ENCODE results near the gene DEFB121. TPM values are rescaled to one million over a fixed set of nuclear protein-coding genes. Genes with fewer than 3 reads are reported as not detected.
"Not testable (repeated sequence)": the region's sequence is repeated elsewhere in the genome, so short reads cannot be mapped to it uniquely, and the experiment has no call there.

DEFB121 gene
- total RNA-seq, 1 experiment from 2014 or later = not detected

DNA sequence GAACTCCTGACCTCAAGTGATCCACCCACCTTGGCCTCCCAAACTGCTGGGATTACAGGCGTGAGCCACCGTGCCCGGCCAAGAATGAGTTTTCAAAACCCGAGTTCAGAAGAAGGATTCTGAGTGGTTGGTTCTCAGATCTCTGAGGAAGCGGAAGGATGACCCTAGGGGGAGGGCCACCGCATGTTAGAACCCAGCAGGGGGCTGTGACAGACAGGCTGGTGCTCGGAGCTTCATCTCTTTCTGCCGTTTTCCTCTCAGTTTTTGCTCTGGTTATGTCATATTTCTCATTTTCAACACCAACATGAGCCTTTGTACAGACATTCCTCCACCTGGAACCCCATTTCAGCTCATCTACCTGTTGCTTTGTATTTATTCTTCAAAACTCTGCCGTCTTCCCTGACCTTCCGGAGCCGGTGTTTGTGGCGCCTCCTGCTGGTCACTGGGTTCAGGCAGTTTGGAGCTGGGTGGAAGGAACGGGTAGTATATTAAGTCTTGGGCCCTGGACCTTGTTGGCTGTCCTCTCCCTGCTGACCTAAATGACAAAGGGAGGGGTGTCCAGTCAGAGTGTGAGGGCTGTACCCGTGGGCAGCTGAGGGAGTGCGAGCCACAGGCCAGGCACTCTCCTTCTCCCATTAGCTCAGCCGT lies 34.1 kb upstream of the DEFB121 start, which contains the start of gene DEFB123:
Gene DEFB123, plus strand, starts transcription at position 621 of the 648 bp plus-strand sequence. CDS start 67 bp downstream, outside the sequence.
- Histone ChIP-seq H3K27me3 (ENCODE audit: low read length) (peaks cover 56% of the 10 kb centered on the region), H3K79me2 (ENCODE audit: low read length) (no peaks in the 10 kb centered on the region), H4K20me1 (ENCODE audit: low read length) (no peaks in the 10 kb centered on the region), H3K4me2 (ENCODE audit: low read length) (no peak within 1 kb of the TSS), H3K4me1 (ENCODE audit: insufficient read depth, low read length) (no peaks in the 10 kb centered on the region), H3K4me3 (ENCODE audit: low read length) (no peak within 1 kb of the TSS), H3K9ac (ENCODE audit: low read length) (no peak within 1 kb of the TSS), H3K27ac (ENCODE audit: low read length) (no peak within 1 kb of the TSS), H3K36me3 (ENCODE audit: low read depth, low read length) (no peaks in the 10 kb centered on the region), H3F3A (ENCODE audit: low read length, unreplicated experiment) (no peaks in the 10 kb centered on the region), H3K9me2 (replicated peaks; ENCODE audit: low read length) (no peaks in the 10 kb centered on the region), H3K9me3 (ENCODE audit: low read length) (no peaks in the 10 kb centered on the region), H2AFZ (ENCODE audit: low read length) (no peak within 1 kb of the TSS)
- no peak for TF ChIP-seq EZH2 (IDR thresholded peaks at IDR 0.05; ENCODE audit: low read length, unreplicated experiment)
- TF ChIP-seq, protein P1, sequence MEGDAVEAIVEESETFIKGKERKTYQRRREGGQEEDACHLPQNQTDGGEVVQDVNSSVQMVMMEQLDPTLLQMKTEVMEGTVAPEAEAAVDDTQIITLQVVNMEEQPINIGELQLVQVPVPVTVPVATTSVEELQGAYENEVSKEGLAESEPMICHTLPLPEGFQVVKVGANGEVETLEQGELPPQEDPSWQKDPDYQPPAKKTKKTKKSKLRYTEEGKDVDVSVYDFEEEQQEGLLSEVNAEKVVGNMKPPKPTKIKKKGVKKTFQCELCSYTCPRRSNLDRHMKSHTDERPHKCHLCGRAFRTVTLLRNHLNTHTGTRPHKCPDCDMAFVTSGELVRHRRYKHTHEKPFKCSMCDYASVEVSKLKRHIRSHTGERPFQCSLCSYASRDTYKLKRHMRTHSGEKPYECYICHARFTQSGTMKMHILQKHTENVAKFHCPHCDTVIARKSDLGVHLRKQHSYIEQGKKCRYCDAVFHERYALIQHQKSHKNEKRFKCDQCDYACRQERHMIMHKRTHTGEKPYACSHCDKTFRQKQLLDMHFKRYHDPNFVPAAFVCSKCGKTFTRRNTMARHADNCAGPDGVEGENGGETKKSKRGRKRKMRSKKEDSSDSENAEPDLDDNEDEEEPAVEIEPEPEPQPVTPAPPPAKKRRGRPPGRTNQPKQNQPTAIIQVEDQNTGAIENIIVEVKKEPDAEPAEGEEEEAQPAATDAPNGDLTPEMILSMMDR (conservative IDR thresholded peaks at IDR 0.05; ENCODE audit: low read depth, low read length) = peak; percentile 54
- DNase-seq (no peak), ATAC-seq (no peak)
- ChIA-PET POLR2A (ENCODE audit: unreplicated experiment) (no interaction called here), CTCF (interaction anchor here (0.7 kb wide), 1 partner anchor 26 kb away, joined by 3 read pairs; no protein-coding TSS in a partner anchor)
- no TSS peak for BruUV-seq (replicated peaks)
- intact Hi-C loops (cut with micrococcal nuclease) = no loop called here

DNA sequence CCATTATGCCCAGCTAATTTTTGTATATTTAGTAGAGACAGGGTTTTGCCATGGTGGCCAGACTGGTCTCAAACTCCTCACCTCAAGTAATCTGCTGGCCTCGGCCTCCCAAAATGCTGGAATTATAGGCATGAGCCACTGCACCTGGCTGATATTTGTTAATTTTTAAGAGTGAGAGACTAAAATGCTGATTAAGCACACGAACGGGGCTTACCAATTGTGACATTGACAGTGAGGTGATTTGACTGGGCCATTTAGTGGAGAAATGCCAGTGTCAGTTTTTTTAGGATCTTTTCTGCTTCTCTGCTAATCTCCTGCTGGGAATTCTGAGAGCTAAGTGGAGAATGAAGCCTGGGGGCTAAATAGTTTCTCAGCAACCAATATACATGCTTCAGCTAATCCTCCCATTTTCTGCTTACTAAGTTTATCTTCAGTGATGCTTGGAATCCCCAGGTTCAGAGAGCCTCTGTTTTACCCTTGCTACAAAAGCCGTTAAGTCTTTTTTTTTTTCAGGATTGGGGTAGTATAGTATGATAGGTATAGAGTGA lies 24.6 kb upstream of the DEFB121 start:
- no TSS peak for BruUV-seq (replicated peaks)
- no peaks in the 10 kb centered on the region for H3K79me2 ChIP-seq (ENCODE audit: low read length)
- no peaks in the 10 kb centered on the region for H4K20me1 ChIP-seq (ENCODE audit: low read length)
- no peak overlapping the region for H3K27ac ChIP-seq (ENCODE audit: low read length)
- H3K4me2 ChIP-seq (ENCODE audit: low read length) = no peak overlapping the region
- H3K9me2 ChIP-seq (replicated peaks; ENCODE audit: low read length) = no peaks in the 10 kb centered on the region
- ChIA-PET POLR2A (ENCODE audit: unreplicated experiment) (no interaction called here), CTCF (no interaction called here)
- ATAC-seq = no peak
- H3K9ac ChIP-seq (ENCODE audit: low read length) = no peak overlapping the region
- TF ChIP-seq, protein P1 (conservative IDR thresholded peaks at IDR 0.05; ENCODE audit: low read depth, low read length) = no peak
- no peak for TF ChIP-seq EZH2phosphoT487 (IDR thresholded peaks at IDR 0.05; ENCODE audit: borderline replicate concordance, low read length)
- no peak for TF ChIP-seq EZH2 (IDR thresholded peaks at IDR 0.05; ENCODE audit: low read length, unreplicated experiment)
- DNase-seq = no peak
- peaks cover 29% of the 10 kb centered on the region for H3K27me3 ChIP-seq (ENCODE audit: low read length)
- H3F3A ChIP-seq (ENCODE audit: low read length, unreplicated experiment) = no peaks in the 10 kb centered on the region
- intact Hi-C loops (cut with micrococcal nuclease) = no loop called here
- H3K36me3 ChIP-seq (ENCODE audit: low read depth, low read length) = no peaks in the 10 kb centered on the region
- H2AFZ ChIP-seq (ENCODE audit: low read length) = no peak overlapping the region
- no peaks in the 10 kb centered on the region for H3K4me1 ChIP-seq (ENCODE audit: insufficient read depth, low read length)
- no peak overlapping the region for H3K4me3 ChIP-seq (ENCODE audit: low read length)
- no peaks in the 10 kb centered on the region for H3K9me3 ChIP-seq (ENCODE audit: low read length)

DNA sequence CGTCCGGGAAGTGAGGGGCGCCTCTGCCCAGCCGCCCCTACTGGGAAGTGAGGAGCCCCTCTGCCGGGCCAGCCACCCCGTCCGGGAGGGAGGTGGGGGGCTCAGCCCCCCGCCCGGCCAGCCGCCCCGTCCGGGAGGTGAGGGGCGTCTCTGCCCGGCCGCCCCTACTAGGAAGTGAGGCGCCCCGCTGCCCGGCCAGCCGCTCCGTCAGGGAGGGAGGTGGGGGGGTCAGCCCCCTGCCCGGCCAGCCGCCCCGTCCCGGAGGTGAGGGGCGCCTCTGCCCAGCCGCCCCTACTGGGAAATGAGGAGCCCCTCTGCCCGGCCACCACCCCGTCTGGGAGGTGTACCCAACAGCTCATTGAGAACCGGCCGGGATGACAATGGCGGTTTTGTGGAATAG lies 21.6 kb upstream of the DEFB121 start:
- peaks cover 17% of the 10 kb centered on the region; the same call in 1 of the 2 replicates for H3K27me3 ChIP-seq (ENCODE audit: low read length)
- H3K4me3 ChIP-seq (ENCODE audit: low read length); H3K9me3 ChIP-seq (ENCODE audit: low read length); H2AFZ ChIP-seq (ENCODE audit: low read length); ATAC-seq; H3K4me1 ChIP-seq (ENCODE audit: insufficient read depth, low read length); H3K27ac ChIP-seq (ENCODE audit: low read length); CTCF ChIA-PET; H3K79me2 ChIP-seq (ENCODE audit: low read length); DNase-seq; BruUV-seq (replicated peaks); intact Hi-C loops (cut with micrococcal nuclease); H3K4me2 ChIP-seq (ENCODE audit: low read length); H4K20me1 ChIP-seq (ENCODE audit: low read length); H3K9me2 ChIP-seq (replicated peaks; ENCODE audit: low read length); H3K36me3 ChIP-seq (ENCODE audit: low read depth, low read length); H3F3A ChIP-seq (ENCODE audit: low read length, unreplicated experiment); POLR2A ChIA-PET (ENCODE audit: unreplicated experiment); H3K9ac ChIP-seq (ENCODE audit: low read length): not testable (repeated sequence)

DNA sequence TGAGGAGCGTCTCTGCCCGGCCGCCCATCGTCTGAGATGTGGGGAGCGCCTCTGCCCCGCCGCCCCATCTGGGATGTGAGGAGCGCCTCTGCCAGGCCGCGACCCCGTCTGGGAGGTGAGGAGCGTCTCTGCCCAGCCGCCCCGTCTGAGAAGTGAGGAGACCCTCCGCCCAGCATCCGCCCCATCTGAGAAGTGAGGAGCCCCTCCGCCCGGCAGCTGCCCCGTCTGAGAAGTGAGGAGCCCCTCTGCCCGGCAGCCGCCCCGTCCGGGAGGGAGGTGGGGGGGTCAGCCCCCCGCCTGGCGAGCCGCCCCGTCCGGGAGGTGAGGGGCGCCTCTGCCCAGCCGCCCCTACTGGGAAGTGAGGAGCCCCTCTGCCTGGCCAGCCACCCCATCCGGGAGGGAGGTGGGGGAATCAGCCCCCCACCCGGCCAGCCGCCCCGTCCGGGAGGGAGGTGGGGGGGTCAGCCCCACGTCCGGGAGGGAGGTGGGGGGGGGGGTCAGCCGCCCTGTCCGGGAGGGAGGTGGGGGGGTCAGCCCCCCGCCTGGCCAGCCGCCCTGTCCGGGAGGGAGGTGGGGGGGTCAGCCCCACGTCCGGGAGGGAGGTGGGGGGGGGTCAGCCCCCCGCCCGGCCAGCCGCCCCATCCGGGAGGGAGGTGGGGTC lies 21.0 kb upstream of the DEFB121 start:
- POLR2A ChIA-PET (ENCODE audit: unreplicated experiment) = not testable (repeated sequence)

More for the DNA sequence above, 21.0 kb upstream of the DEFB121 start:
- H3K4me2 ChIP-seq (ENCODE audit: low read length); H3K9ac ChIP-seq (ENCODE audit: low read length); H4K20me1 ChIP-seq (ENCODE audit: low read length); DNase-seq; H2AFZ ChIP-seq (ENCODE audit: low read length); ATAC-seq; H3K9me2 ChIP-seq (replicated peaks; ENCODE audit: low read length); CTCF ChIA-PET; H3K4me1 ChIP-seq (ENCODE audit: insufficient read depth, low read length); H3K27ac ChIP-seq (ENCODE audit: low read length); H3K36me3 ChIP-seq (ENCODE audit: low read depth, low read length); H3F3A ChIP-seq (ENCODE audit: low read length, unreplicated experiment); H3K9me3 ChIP-seq (ENCODE audit: low read length); intact Hi-C loops (cut with micrococcal nuclease); H3K4me3 ChIP-seq (ENCODE audit: low read length); H3K79me2 ChIP-seq (ENCODE audit: low read length); BruUV-seq (replicated peaks): not testable (repeated sequence)
- peaks cover 17% of the 10 kb centered on the region; the same call in 1 of the 2 replicates for H3K27me3 ChIP-seq (ENCODE audit: low read length)

Measured in PC-3 (cell line).